ENCODE measurements around the gene FBXO8.
A peak's percentile ranks its signal among the peaks of the same experiment; 100 is the strongest.

FBXO8 gene

GRCh38 chr4:174260099-174260498 is 23.4 kb downstream of the FBXO8 start:
- DNase-seq (ENCODE audit: insufficient read length, low spot score) (no peak), FAIRE-seq (peak; percentile 87)
- TF ChIP-seq CTCF (IDR thresholded peaks at IDR 0.05; ENCODE audit: insufficient read depth, missing control alignments): no peak

- no peak for DNase-seq (ENCODE audit: insufficient read length, low spot score)
- peak; percentile 35 for FAIRE-seq
- TF ChIP-seq CTCF (IDR thresholded peaks at IDR 0.05; ENCODE audit: insufficient read depth, missing control alignments): peak; percentile 14
These were observed 23.9 kb downstream of the FBXO8 start for GRCh38 chr4:174259580-174259979.

- DNase-seq (ENCODE audit: insufficient read length, low spot score) (no peak), FAIRE-seq (peak; percentile 16)
- TF ChIP-seq CTCF (IDR thresholded peaks at IDR 0.05; ENCODE audit: insufficient read depth, missing control alignments): no peak
These were observed 27.2 kb downstream of the FBXO8 start for GRCh38 chr4:174256277-174256713.

- FAIRE-seq (no peak), DNase-seq (ENCODE audit: insufficient read length, low spot score) (no peak)
- TF ChIP-seq CTCF (IDR thresholded peaks at IDR 0.05; ENCODE audit: insufficient read depth, missing control alignments): no peak
These were observed 27.7 kb downstream of the FBXO8 start for GRCh38 chr4:174255786-174256185.

- DNase-seq (ENCODE audit: insufficient read length, low spot score) (no peak), FAIRE-seq (no peak)
- TF ChIP-seq CTCF (IDR thresholded peaks at IDR 0.05; ENCODE audit: insufficient read depth, missing control alignments): no peak
These were observed 28.1 kb downstream of the FBXO8 start for GRCh38 chr4:174255374-174255773.

- no peak for FAIRE-seq
- no peak for TF ChIP-seq CTCF (IDR thresholded peaks at IDR 0.05; ENCODE audit: insufficient read depth, missing control alignments)
These were observed 28.9 kb downstream of the FBXO8 start for GRCh38 chr4:174254613-174255012.

GRCh38 chr4:174252412-174252811 is 31.1 kb downstream of the FBXO8 start:
- FAIRE-seq (no peak), DNase-seq (ENCODE audit: insufficient read length, low spot score) (no peak)
- TF ChIP-seq CTCF (IDR thresholded peaks at IDR 0.05; ENCODE audit: insufficient read depth, missing control alignments): no peak

More at GRCh38 chr4:174254613-174255012, 28.9 kb downstream of the FBXO8 start:
- no peak for DNase-seq (ENCODE audit: insufficient read length, low spot score)

All from D721Med (cell line).